ENCODE data around the gene SENP2.
"Not testable (repeated sequence)": the region's sequence is repeated elsewhere in the genome, so short reads cannot be mapped to it uniquely, and the experiment has no call there.

The SENP2 gene

GRCh38 chr3:185647880-185648210 lies 61.8 kb downstream of the SENP2 start:
- no peak for DNase-seq (ENCODE audit: low spot score)

DNA sequence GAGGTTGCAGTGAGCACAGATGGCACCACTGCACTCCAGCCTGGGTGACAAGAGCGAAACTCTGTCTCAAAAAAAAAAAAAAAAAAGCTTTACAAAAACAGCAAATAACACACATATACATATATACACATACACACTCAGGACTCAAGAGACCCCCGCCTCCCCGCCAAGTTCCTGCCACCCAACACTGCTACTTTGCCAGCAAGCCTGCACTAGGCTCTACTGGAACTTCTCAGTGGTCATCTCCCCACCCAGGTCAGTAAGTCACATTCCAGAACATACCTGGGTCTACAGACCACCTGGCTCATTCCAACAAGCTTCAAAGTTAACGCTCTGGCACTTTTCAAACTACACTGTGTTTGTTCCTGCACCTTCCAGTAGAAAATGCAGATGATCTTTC lies 62.3 kb downstream of the SENP2 start:
- DNase-seq (ENCODE audit: low spot score) = no peak

GRCh38 chr3:185649414-185649813 lies 63.3 kb downstream of the SENP2 start:
- DNase-seq (ENCODE audit: low spot score) = no peak

GRCh38 chr3:185651971-185652370 lies 65.9 kb downstream of the SENP2 start:
- no peak for DNase-seq (ENCODE audit: low spot score)

DNA sequence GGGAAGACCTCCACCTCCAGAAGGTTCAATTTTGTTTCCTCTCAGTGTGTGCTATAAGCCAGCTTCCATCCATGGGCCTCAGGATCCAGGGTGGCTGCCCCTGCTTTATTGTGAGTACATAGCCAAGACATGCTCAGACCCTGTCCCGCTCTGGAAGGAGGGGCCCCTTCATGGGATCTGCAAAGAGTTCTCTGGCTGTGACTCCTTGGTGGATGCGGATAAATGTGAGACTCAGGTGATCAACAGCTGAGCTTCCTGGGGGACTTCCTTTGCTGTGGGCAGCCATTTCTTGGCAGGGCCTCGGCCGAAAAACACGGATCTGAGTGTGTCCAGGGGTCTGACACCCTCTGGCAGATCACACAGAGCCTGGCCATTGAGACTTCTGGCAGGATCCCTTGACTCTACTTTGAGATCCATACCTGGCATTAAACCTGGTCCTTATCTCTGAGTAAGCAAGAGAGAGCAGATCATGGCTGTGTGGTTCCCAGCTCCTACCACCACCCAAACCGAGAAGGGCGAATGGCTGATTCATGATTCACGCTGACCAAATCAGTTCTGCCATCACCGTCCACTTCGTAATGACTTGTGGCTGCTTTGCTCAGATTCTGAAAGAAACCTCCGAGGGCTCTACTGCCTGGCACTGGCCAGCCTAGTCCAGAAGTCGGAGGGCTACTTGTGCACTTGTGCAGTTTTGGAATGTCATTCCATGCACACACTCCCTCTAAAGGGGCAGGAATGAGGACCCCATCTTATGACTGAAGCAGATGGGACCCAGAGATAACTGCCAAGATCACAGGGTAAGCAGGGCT lies 68.1 kb downstream of the SENP2 start:
- no peak for DNase-seq (ENCODE audit: low spot score)

DNA sequence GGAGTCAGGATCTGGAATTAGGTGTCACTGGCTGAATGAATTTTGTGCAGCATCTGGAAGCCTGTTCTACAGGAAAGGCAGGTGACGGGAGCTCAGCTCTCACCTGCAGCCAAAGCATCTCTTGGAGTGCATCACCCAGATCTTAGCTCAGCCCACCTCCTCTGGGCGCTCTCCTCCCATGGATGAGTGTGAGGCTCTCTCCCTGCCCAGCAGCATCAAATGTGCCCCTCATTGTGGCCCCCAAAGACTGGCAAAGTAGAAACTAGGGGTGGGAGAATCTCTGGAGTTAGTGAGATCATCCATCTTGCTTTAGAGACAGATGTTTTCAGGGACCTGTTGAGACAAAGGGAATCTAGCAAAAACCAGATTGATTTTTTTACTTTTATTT lies 68.7 kb downstream of the SENP2 start:
- no peak for DNase-seq (ENCODE audit: low spot score)

- DNase-seq (ENCODE audit: low spot score) = no peak
Observed at GRCh38 chr3:185655426-185656320, 69.6 kb downstream of the SENP2 start.

GRCh38 chr3:185656321-185656840 lies 70.3 kb downstream of the SENP2 start:
- peak; percentile 91 for DNase-seq (ENCODE audit: low spot score)

DNA sequence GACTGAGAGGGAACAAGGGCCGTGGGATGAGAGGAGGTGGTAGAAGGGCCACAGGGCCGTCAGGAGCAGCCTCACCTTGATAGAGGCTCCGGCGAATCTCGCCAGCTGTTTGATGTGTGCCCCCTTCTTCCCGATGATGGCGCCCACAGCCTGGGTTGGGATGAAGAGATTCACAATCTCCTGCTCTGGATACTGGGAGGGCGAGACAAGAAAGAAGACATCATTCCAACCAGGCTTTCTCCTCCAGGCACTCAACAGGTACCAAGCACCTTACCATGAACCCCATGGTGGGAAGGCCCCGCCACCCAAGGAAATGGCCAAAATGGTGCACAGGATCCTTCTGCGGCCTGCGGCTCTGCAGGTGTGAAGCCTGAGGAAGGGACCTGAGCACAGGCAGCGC lies 71.1 kb downstream of the SENP2 start:
- no peak for DNase-seq (ENCODE audit: low spot score)

DNA sequence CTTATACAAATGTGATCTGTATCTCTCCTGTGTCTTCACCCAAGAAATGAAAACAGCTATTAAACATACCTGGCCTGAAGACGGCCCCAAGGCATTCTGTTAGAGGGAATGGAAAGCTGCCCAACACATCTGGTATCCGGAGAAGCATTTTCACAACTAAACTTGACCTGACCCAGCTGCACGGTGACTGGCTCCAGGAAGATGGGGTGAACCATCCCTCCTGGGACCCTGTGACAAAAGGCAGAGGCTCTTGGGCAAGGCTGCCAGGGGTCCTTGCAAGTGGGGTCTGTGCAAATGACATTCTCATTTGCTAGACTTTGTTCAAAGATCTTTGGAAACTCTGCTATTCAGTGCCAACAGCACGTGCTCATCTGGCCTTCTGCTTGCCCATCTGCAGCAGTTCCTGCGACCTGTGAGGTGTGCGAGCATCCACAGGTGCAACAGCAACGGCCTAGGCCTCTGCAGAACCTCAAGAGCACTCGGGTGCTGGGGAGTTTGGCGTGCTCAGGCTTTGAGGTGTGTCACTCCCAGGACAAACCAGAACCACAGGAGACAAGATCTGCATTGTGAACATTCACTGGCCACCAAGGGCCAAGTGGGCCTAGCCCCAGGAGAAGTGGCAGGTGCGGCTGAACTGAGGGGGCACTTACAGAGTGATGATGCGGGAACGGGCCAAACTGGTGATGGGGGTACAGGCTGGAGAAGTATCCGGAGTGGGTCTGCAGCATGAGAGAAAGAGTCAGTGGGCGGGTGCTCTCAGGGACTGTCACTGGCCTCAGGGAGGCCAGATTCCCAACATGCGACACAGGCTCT lies 71.8 kb downstream of the SENP2 start:
- no peak for DNase-seq (ENCODE audit: low spot score)

DNA sequence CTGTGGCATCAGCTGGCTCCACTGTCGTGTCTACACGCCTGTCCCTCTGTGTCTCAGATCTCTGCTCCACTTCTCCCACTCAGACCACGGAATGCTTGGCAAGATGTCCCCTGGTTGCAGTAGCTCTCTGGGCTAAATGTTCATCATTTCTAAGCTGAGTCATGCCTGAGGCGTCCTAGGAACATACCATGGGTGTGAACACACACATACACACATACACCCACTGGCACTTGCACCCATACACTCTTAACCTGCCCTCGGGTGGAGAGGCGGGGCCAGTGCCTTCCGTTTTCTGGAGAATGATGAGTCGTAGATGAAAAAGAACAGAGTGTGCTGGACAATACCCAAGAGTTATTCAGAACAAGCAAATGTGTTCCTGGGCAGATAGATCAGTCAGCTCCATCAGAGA lies 72.4 kb downstream of the SENP2 start:
- DNase-seq (ENCODE audit: low spot score) = peak; percentile 99

DNA sequence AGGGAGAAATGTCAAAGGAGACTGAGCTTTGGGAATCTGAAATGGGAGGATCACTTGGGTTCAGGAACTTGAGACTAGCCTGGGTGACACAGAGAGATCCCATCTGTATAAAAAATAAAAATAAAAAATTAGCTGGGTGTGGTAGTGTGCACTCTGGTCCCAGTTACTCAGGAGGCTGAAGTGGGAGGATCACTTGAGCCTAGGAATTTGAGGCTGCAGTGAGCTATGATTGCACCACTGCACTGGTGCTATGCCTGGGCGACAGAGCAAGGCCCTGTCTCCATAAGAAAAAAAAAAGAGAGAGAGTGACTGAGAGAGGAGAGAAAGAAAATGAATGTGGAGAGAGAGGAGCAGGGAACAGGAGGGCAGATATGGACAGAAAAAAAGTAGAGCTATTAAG lies 72.8 kb downstream of the SENP2 start:
- peak; percentile 72 for DNase-seq (ENCODE audit: low spot score)

DNA sequence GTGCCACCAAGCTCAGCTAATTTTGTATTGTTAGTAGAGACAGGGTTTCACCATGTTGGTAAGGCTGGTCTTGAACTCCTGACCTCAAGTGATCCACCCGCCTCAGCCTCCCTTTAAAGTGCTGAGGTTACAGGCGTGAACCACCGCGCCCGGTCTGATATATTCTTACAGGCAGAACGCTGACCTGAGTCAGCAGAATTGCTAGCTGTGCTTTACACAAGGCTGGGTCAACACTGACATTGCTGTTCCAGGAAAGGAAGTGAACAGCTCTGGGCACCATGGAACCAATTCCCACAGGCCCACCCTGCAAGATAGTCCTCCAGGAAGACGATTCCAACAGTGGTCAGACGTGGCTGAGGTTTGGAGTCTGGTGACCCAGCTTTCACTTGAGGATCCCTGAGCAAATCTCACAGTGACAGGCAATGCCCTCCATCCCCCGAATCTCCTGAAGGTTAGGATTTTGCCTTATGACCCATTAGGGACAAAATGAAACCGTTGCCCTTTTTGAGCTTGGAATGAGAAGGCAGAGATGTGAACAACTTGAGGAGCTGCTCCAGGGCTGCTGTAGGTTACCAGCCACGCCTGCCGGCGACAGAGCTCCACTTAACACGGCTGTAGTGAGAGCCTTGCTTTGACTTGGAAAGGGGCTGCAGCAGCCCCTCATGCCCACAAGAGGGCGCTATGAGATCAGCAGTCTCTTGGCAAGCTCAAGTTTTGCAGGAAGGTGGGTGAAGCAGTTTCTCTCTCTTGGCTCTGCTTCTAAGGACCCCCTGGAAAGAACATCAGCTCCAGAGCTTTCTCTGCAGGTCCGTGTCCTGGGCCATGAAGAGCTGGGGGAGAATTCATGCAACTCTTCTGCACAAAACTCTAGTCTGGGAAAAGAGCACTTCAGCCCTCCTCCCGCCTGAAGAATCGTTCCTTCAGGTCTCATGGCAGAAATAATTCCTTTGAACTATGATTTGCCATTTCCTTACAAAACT lies 74.1 kb downstream of the SENP2 start:
- peak; percentile 80 for DNase-seq (ENCODE audit: low spot score)

- not testable (repeated sequence) for DNase-seq (ENCODE audit: low spot score)
Observed at GRCh38 chr3:185661296-185661695, 75.2 kb downstream of the SENP2 start.

DNA sequence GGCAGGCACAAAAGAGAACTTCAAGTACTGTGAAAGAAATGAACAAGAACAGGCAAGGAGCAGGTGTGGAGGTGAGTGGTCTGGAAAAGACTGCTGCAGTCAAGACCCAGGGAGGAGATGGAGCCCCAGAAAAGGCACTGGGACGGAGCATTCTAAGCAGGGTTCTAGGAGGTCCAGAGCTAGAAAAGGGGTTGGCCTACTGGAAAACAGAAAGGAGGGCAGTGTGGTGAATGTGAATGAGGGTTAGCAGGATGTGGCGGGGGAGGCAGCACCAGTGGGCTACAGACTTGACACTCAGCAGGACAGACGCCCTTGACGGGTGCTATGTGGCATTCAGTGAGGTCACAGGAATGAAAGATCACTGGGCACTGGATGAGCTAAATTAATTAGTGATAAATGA lies 75.7 kb downstream of the SENP2 start:
- DNase-seq (ENCODE audit: low spot score) = no peak

DNA sequence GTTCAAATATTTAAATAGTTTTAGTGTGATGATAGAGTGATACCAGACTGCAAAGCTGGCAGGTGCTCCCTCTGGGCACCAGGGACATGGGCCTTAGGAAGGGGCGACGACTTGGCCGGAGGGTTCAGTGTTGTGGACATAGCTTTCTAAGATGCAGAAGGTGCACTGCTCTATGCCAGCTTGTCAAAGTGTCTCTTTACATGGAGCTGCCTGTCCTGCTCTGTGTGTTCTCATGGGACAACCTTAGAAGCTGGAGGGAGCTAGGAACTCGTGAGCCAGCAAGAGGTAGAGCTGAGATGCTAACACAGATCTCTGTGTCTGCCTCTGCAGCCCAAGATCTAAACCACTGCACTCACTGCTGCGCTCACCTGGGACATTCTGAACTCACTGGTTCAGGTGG lies 77.8 kb downstream of the SENP2 start:
- no peak for DNase-seq (ENCODE audit: low spot score)

- DNase-seq (ENCODE audit: low spot score) = no peak
Observed at GRCh38 chr3:185667574-185667973, 81.5 kb downstream of the SENP2 start.

GRCh38 chr3:185677146-185677829 lies 91.2 kb downstream of the SENP2 start:
- DNase-seq (ENCODE audit: low spot score) = peak; percentile 76

GRCh38 chr3:185678027-185678426 lies 91.9 kb downstream of the SENP2 start:
- no peak for DNase-seq (ENCODE audit: low spot score)

- no peak for DNase-seq (ENCODE audit: low spot score)
Observed at GRCh38 chr3:185680231-185680630, 94.1 kb downstream of the SENP2 start.

Data from kidney tubule cell (primary cell).